ENCODE data around the gene CDH1. TPM values are rescaled to one million over a fixed set of nuclear protein-coding genes. Genes with fewer than 3 reads are reported as not detected.

Gene CDH1
- polyA plus RNA-seq, 3 donors, result 0.05 to 0.13 TPM; not detected in 1

GRCh38 chr16:68770671-68771070, 33.6 kb downstream of the CDH1 start:
- Histone ChIP-seq H3K79me2 (ENCODE audit: insufficient read depth, low read length) (no peaks in the 10 kb centered on the region), H3K4me3 (replicated peaks in 1 of 3; ENCODE audit: low read depth in 2 of 3, low read length in 3 of 3) (no peak overlapping the region), H3K4me1 (ENCODE audit: control insufficient read depth in 1 of 2, insufficient read depth in 2 of 2, low read length in 2 of 2) (peaks cover 0 to 5% of the 10 kb centered on the region in 2 donors), H2AFZ (ENCODE audit: insufficient read depth, low read depth, low read length, poor library complexity, severe bottlenecking) (no peak overlapping the region), H3K9ac (ENCODE audit: insufficient read depth, low read length, poor library complexity, severe bottlenecking) (no peak overlapping the region), H3K27ac (ENCODE audit: low read depth in 1 of 2, low read length in 2 of 2) (no peak overlapping the region), H3K4me2 (replicated peaks; ENCODE audit: extremely low read depth, low read length, poor library complexity, severe bottlenecking) (no peak overlapping the region), H3K36me3 (replicated peaks in 1 of 2; ENCODE audit: control insufficient read depth in 1 of 2, insufficient read depth in 2 of 2, low read length in 2 of 2) (no peaks in the 10 kb centered on the region), H3K27me3 (ENCODE audit: control insufficient read depth in 2 of 2, insufficient read depth in 2 of 2, low read length in 2 of 2) (no peaks in the 10 kb centered on the region), H3K9me3 (replicated peaks in 1 of 2; ENCODE audit: control insufficient read depth in 1 of 2, insufficient read depth in 1 of 2, low read length in 2 of 2) (no peaks in the 10 kb centered on the region), H4K20me1 (ENCODE audit: insufficient read depth, low read length) (no peaks in the 10 kb centered on the region)
- TF ChIP-seq CTCF (IDR thresholded peaks at IDR 0.05), result no peak
- peaks cover 2 to 5% (median 3%) of the 10 kb centered on the region in 3 donors for H3K27me3 Mint-ChIP-seq (ENCODE audit: low read depth in 3 of 3)
- no peaks in the 10 kb centered on the region for H3K4me1 Mint-ChIP-seq
- H3K4me3 Mint-ChIP-seq, result no peak overlapping the region
- no peaks in the 10 kb centered on the region for H3K36me3 Mint-ChIP-seq
- DNase-seq, result no peak
- WGBS (ENCODE audit: insufficient coverage), result 67% methylated on average over 5 of the region's 8 CpGs
- no peak overlapping the region for H3K27ac Mint-ChIP-seq
- intact Hi-C loops (cut with micrococcal nuclease), result no loop called here
- H3K9me3 Mint-ChIP-seq, result peaks cover 0 to 1% (median 0%) of the 10 kb centered on the region in 7 donors

GRCh38 chr16:68772030-68772681, 35.1 kb downstream of the CDH1 start:
- no peak overlapping the region for H3K4me3 ChIP-seq (replicated peaks in 1 of 3; ENCODE audit: low read depth in 2 of 3, low read length in 3 of 3)
- H3K9ac ChIP-seq (ENCODE audit: insufficient read depth, low read length, poor library complexity, severe bottlenecking), result no peak overlapping the region
- no peak overlapping the region for H2AFZ ChIP-seq (ENCODE audit: insufficient read depth, low read depth, low read length, poor library complexity, severe bottlenecking)
- H3K36me3 Mint-ChIP-seq, result no peaks in the 10 kb centered on the region
- H3K4me1 ChIP-seq (ENCODE audit: control insufficient read depth in 1 of 2, insufficient read depth in 2 of 2, low read length in 2 of 2), result peaks cover 0 to 5% of the 10 kb centered on the region in 2 donors
- peaks cover 0 to 1% (median 0%) of the 10 kb centered on the region in 7 donors for H3K9me3 Mint-ChIP-seq
- no peaks in the 10 kb centered on the region for H3K27me3 ChIP-seq (ENCODE audit: control insufficient read depth in 2 of 2, insufficient read depth in 2 of 2, low read length in 2 of 2)
- no peak overlapping the region for H3K27ac Mint-ChIP-seq
- H3K9me3 ChIP-seq (replicated peaks in 1 of 2; ENCODE audit: control insufficient read depth in 1 of 2, insufficient read depth in 1 of 2, low read length in 2 of 2), result no peaks in the 10 kb centered on the region
- no peak overlapping the region for H3K4me3 Mint-ChIP-seq
- H3K27me3 Mint-ChIP-seq (ENCODE audit: low read depth in 3 of 3), result peaks cover 2 to 3% (median 3%) of the 10 kb centered on the region in 3 donors
- H3K4me2 ChIP-seq (replicated peaks; ENCODE audit: extremely low read depth, low read length, poor library complexity, severe bottlenecking), result no peak overlapping the region
- H4K20me1 ChIP-seq (ENCODE audit: insufficient read depth, low read length), result no peaks in the 10 kb centered on the region
- intact Hi-C loops (cut with micrococcal nuclease), result no loop called here
- H3K4me1 Mint-ChIP-seq, result no peaks in the 10 kb centered on the region
- H3K79me2 ChIP-seq (ENCODE audit: insufficient read depth, low read length), result no peaks in the 10 kb centered on the region
- H3K36me3 ChIP-seq (replicated peaks in 1 of 2; ENCODE audit: control insufficient read depth in 1 of 2, insufficient read depth in 2 of 2, low read length in 2 of 2), result no peaks in the 10 kb centered on the region
- DNase-seq, result no peak
- no peak for TF ChIP-seq CTCF (IDR thresholded peaks at IDR 0.05)
- WGBS (ENCODE audit: insufficient coverage), result 94% methylated on average over 8 of the region's 11 CpGs
- H3K27ac ChIP-seq (ENCODE audit: low read depth in 1 of 2, low read length in 2 of 2), result no peak overlapping the region
